Gastroesophageal sphincter (tissue), 3 donors: Measurements from ENCODE around the gene B4GALT5.

ENCODE experiments used
- EP300 ChIP-seq: sonication (generic); formaldehyde crosslinking; IDR thresholded peaks from one replicate; pipeline ENCODE4 v1.6.1; 2017; ENCODE audit warnings: antibody characterized with exemption, mild to moderate bottlenecking
- POLR2A ChIP-seq, 2 donors: fragments of 450-650 bp; IDR thresholded peaks; one replicate each; pipeline ENCODE4 v1.6.1; 2017; ENCODE audit warnings: antibody characterized with exemption in 2 of 2, mild to moderate bottlenecking in 2 of 2, moderate library complexity in 1 of 2
- TF ChIP-seq, protein P1 (sequence below), 4 experiments: fragments of 200-600 bp in 2 of 4; fragments of 450-650 bp in 2 of 4; sonication (generic) in 1 of 4; IDR thresholded peaks; one replicate each; pipeline ENCODE4 v1.5.1; 2017 to 2019; ENCODE audit warnings: antibody characterized with exemption in 4 of 4, mild to moderate bottlenecking in 2 of 4, moderate library complexity in 2 of 4

DNA sequence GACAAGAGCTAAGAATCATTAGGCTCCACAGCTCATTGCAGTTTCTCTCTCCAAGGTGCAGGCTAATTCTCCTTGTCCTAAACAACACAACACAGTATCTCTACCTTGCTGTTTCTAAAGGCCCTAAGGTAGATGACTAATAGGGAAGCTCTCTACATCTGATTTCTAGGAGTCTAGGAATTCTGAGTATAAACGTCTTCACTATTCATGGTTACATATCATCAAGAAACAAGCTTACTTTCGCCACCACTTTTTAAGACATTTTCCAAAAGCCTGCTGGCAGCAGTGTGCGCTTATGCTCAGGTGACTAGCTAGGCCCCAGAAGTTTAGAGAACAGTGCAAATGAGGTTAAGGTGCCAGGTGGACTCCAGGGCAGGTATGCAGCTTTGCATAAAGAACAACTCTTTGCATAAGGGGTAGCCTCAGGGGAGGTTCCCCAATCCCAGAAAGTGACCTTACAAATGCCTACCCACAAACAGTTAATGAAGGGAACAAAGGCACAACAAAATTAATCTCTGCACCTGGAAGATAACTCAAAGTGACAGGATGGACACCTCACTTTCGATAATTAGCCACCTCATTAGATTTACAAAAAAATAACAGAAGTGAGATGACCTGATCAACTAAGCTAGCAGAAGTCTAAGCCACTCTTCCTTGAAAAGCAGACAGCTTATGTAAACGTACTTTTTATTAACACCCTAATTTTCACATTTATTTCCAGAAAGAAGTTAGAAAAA is 20.1 kb downstream of the B4GALT5 start:
- TF ChIP-seq POLR2A (IDR thresholded peaks at IDR 0.05) (no peak), EP300 (no peak)
- TF ChIP-seq, protein P1, sequence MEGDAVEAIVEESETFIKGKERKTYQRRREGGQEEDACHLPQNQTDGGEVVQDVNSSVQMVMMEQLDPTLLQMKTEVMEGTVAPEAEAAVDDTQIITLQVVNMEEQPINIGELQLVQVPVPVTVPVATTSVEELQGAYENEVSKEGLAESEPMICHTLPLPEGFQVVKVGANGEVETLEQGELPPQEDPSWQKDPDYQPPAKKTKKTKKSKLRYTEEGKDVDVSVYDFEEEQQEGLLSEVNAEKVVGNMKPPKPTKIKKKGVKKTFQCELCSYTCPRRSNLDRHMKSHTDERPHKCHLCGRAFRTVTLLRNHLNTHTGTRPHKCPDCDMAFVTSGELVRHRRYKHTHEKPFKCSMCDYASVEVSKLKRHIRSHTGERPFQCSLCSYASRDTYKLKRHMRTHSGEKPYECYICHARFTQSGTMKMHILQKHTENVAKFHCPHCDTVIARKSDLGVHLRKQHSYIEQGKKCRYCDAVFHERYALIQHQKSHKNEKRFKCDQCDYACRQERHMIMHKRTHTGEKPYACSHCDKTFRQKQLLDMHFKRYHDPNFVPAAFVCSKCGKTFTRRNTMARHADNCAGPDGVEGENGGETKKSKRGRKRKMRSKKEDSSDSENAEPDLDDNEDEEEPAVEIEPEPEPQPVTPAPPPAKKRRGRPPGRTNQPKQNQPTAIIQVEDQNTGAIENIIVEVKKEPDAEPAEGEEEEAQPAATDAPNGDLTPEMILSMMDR (IDR thresholded peaks at IDR 0.05): no peak
